ENCODE measurements around the gene IL19. TPM values are rescaled to one million over a fixed set of nuclear protein-coding genes. Genes with fewer than 3 reads are reported as not detected.

Gene IL19
- total RNA-seq, 1 experiment from 2014 or later = not detected

DNA sequence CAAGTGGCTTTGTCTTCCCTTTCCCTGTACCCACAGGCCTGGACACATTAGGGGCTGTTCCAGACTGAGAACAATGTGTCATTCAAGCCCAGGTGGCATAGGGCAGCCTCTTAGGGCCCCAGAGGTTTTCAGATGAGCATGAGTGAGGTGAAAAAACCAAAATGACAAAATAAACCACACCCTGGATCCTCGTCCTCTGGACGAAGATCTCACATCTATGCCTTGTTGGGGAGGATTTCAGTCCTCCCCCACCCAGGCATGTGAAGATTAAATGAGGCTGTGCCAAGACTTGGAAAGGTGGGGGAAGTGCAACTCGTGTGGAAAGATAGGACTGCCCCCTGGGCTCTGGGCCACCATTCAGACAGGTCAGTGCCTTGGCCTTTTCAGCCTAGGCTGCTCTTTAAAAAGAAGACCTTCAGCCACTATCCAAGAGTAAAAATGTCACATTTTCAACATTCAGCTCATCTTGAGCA is 32.8 kb upstream of the IL19 start:
- H3K4me1 ChIP-seq (replicated peaks; ENCODE audit: insufficient read depth) = no peaks in the 10 kb centered on the region

DNA sequence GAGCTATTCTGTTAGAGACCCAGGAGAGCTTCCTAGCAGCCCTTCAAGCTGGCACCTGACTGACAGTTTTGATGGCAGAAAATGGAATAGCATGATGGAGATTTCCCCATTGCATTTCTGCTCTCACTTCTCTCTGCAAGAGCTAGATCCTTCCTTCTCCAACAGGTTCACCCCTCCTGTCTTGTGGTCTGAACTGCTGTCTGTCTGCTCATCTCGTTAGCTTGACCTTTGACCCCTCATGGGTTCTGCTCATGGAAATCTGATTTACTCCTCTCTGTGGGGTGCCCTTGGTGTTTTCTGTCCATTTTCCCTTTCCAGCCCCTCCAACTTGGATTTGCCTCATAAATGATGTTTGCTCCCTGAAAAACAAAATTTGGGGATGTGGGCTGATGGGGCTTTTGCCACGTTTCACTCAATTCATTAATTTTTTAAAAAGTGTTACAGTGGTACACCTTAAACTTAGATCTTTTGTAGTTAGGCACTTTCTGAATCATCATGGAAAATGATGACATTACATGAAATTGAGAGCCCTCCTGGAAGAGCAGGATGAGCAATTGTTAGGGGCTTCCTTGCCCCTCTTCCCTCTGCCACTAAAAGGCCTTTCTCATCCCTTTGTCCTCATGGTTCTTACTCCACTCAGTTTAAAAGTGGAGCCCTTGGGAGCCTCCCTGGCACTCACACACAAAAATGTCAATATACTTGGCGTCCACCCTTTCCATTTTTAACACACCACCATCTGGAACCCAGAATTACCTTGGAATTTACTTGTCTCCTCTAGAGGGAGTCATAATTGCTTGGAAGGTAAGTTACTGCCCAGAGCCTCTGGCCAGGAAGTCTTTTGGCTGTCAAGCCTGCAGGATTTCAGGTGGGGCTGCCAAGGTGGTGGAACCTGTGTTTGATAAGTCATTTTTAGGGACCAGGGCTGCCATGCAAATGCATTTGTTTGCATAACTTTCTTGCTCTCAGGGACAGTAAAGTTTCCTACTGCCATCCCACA is 31.9 kb upstream of the IL19 start:
- intact Hi-C loops (cut with micrococcal nuclease; ENCODE audit: unreplicated experiment) = loop anchor here (1.0 kb wide), 2 partner anchors 173 to 244 kb away; no protein-coding TSS in a partner anchor
- Histone ChIP-seq H3K36me3 (ENCODE audit: low read depth) (peaks cover 10% of the 10 kb centered on the region; the same call in 1 of the 2 replicates), H4K20me1 (ENCODE audit: insufficient read depth) (no peaks in the 10 kb centered on the region), H3K4me3 (no peak overlapping the region), H3K4me2 (no peak overlapping the region), H3K79me2 (ENCODE audit: low read depth) (no peaks in the 10 kb centered on the region), H3K9me2 (ENCODE audit: insufficient read depth) (no peaks in the 10 kb centered on the region), H3K4me1 (replicated peaks; ENCODE audit: insufficient read depth) (no peaks in the 10 kb centered on the region), H3K27me3 (ENCODE audit: insufficient read depth, low read depth) (no peaks in the 10 kb centered on the region), H2AFZ (no peak overlapping the region), H3F3A (ENCODE audit: insufficient read depth, low read depth) (no peaks in the 10 kb centered on the region), H3K27ac (no peak overlapping the region), H3K9me3 (ENCODE audit: insufficient read depth, low read depth) (no peaks in the 10 kb centered on the region)
- TF ChIP-seq EZH2 (IDR thresholded peaks at IDR 0.05; ENCODE audit: low read depth) = no peak
- TF ChIP-seq, protein P1, sequence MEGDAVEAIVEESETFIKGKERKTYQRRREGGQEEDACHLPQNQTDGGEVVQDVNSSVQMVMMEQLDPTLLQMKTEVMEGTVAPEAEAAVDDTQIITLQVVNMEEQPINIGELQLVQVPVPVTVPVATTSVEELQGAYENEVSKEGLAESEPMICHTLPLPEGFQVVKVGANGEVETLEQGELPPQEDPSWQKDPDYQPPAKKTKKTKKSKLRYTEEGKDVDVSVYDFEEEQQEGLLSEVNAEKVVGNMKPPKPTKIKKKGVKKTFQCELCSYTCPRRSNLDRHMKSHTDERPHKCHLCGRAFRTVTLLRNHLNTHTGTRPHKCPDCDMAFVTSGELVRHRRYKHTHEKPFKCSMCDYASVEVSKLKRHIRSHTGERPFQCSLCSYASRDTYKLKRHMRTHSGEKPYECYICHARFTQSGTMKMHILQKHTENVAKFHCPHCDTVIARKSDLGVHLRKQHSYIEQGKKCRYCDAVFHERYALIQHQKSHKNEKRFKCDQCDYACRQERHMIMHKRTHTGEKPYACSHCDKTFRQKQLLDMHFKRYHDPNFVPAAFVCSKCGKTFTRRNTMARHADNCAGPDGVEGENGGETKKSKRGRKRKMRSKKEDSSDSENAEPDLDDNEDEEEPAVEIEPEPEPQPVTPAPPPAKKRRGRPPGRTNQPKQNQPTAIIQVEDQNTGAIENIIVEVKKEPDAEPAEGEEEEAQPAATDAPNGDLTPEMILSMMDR (conservative IDR thresholded peaks at IDR 0.05) = peak; percentile 59
- DNase-seq = peak; percentile 36 to 49
- POLR2A ChIA-PET (ENCODE audit: unreplicated experiment) = interaction anchor here (0.8 kb wide), 1 partner anchor 62 kb away, joined by 12 read pairs; no protein-coding TSS in a partner anchor
- CTCF ChIA-PET = no interaction called here
- BruUV-seq (replicated peaks) = no TSS peak

More for the DNA sequence above, 32.8 kb upstream of the IL19 start:
- TF ChIP-seq, protein P1 (conservative IDR thresholded peaks at IDR 0.05) = no peak
- TF ChIP-seq EZH2 (IDR thresholded peaks at IDR 0.05; ENCODE audit: low read depth) = no peak
- intact Hi-C loops (cut with micrococcal nuclease; ENCODE audit: unreplicated experiment) = no loop called here
- Histone ChIP-seq H3K27ac (no peak overlapping the region), H4K20me1 (ENCODE audit: insufficient read depth) (no peaks in the 10 kb centered on the region), H3K27me3 (ENCODE audit: insufficient read depth, low read depth) (no peaks in the 10 kb centered on the region), H3F3A (ENCODE audit: insufficient read depth, low read depth) (no peaks in the 10 kb centered on the region), H2AFZ (no peak overlapping the region), H3K4me2 (no peak overlapping the region), H3K9me3 (ENCODE audit: insufficient read depth, low read depth) (no peaks in the 10 kb centered on the region), H3K9me2 (ENCODE audit: insufficient read depth) (no peaks in the 10 kb centered on the region), H3K4me3 (no peak overlapping the region), H3K79me2 (ENCODE audit: low read depth) (no peaks in the 10 kb centered on the region), H3K36me3 (ENCODE audit: low read depth) (peaks cover 10% of the 10 kb centered on the region; the same call in 1 of the 2 replicates)
- BruUV-seq (replicated peaks) = no TSS peak
- POLR2A ChIA-PET (ENCODE audit: unreplicated experiment) = no interaction called here
- CTCF ChIA-PET = no interaction called here
- no peak for DNase-seq

- BruUV-seq (replicated peaks) = no TSS peak
- H3K4me3 ChIP-seq = no peak overlapping the region
- no peak overlapping the region for H3K27ac ChIP-seq
- H3F3A ChIP-seq (ENCODE audit: insufficient read depth, low read depth) = no peaks in the 10 kb centered on the region
- no peak overlapping the region for H2AFZ ChIP-seq
- peaks cover 10% of the 10 kb centered on the region; the same call in 1 of the 2 replicates for H3K36me3 ChIP-seq (ENCODE audit: low read depth)
- CTCF ChIA-PET = interaction anchor here (0.6 to 1.5 kb wide), 4 partner anchors 31 to 173 kb away, joined by 3 to 8 read pairs (median 4); partner anchors contain the start of gene IL19
- H3K9me2 ChIP-seq (ENCODE audit: insufficient read depth) = no peaks in the 10 kb centered on the region
- H3K27me3 ChIP-seq (ENCODE audit: insufficient read depth, low read depth) = no peaks in the 10 kb centered on the region
- no peak overlapping the region for H3K4me2 ChIP-seq
- POLR2A ChIA-PET (ENCODE audit: unreplicated experiment) = interaction anchor here (0.6 to 0.8 kb wide), 2 partner anchors 30 to 61 kb away, joined by 3 to 12 read pairs; no protein-coding TSS in a partner anchor
- DNase-seq = no peak
- H3K4me1 ChIP-seq (replicated peaks; ENCODE audit: insufficient read depth) = no peaks in the 10 kb centered on the region
- TF ChIP-seq EZH2 (IDR thresholded peaks at IDR 0.05; ENCODE audit: low read depth) = no peak
- TF ChIP-seq, protein P1 (conservative IDR thresholded peaks at IDR 0.05) = no peak
- no peaks in the 10 kb centered on the region for H4K20me1 ChIP-seq (ENCODE audit: insufficient read depth)
- intact Hi-C loops (cut with micrococcal nuclease; ENCODE audit: unreplicated experiment) = loop anchor here (1.0 kb wide), 2 partner anchors 172 to 243 kb away; no protein-coding TSS in a partner anchor
- H3K79me2 ChIP-seq (ENCODE audit: low read depth) = no peaks in the 10 kb centered on the region
- H3K9me3 ChIP-seq (ENCODE audit: insufficient read depth, low read depth) = no peaks in the 10 kb centered on the region
These were observed 31.0 kb upstream of the IL19 start for GRCh38 chr1:206739411-206740076.
